HG03457 (cell line): ENCODE data around the gene ARHGAP33.

Experiments used
- ATAC-seq: cut with Tn5 transposase; IDR thresholded peaks from one replicate; pipeline ENCODE4 v1.9.1; 2021; ENCODE audit warnings: moderate number of reproducible peaks; ENCODE audit not compliant: unreplicated experiment

The ARHGAP33 gene, protein sequence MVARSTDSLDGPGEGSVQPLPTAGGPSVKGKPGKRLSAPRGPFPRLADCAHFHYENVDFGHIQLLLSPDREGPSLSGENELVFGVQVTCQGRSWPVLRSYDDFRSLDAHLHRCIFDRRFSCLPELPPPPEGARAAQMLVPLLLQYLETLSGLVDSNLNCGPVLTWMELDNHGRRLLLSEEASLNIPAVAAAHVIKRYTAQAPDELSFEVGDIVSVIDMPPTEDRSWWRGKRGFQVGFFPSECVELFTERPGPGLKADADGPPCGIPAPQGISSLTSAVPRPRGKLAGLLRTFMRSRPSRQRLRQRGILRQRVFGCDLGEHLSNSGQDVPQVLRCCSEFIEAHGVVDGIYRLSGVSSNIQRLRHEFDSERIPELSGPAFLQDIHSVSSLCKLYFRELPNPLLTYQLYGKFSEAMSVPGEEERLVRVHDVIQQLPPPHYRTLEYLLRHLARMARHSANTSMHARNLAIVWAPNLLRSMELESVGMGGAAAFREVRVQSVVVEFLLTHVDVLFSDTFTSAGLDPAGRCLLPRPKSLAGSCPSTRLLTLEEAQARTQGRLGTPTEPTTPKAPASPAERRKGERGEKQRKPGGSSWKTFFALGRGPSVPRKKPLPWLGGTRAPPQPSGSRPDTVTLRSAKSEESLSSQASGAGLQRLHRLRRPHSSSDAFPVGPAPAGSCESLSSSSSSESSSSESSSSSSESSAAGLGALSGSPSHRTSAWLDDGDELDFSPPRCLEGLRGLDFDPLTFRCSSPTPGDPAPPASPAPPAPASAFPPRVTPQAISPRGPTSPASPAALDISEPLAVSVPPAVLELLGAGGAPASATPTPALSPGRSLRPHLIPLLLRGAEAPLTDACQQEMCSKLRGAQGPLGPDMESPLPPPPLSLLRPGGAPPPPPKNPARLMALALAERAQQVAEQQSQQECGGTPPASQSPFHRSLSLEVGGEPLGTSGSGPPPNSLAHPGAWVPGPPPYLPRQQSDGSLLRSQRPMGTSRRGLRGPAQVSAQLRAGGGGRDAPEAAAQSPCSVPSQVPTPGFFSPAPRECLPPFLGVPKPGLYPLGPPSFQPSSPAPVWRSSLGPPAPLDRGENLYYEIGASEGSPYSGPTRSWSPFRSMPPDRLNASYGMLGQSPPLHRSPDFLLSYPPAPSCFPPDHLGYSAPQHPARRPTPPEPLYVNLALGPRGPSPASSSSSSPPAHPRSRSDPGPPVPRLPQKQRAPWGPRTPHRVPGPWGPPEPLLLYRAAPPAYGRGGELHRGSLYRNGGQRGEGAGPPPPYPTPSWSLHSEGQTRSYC

DNA sequence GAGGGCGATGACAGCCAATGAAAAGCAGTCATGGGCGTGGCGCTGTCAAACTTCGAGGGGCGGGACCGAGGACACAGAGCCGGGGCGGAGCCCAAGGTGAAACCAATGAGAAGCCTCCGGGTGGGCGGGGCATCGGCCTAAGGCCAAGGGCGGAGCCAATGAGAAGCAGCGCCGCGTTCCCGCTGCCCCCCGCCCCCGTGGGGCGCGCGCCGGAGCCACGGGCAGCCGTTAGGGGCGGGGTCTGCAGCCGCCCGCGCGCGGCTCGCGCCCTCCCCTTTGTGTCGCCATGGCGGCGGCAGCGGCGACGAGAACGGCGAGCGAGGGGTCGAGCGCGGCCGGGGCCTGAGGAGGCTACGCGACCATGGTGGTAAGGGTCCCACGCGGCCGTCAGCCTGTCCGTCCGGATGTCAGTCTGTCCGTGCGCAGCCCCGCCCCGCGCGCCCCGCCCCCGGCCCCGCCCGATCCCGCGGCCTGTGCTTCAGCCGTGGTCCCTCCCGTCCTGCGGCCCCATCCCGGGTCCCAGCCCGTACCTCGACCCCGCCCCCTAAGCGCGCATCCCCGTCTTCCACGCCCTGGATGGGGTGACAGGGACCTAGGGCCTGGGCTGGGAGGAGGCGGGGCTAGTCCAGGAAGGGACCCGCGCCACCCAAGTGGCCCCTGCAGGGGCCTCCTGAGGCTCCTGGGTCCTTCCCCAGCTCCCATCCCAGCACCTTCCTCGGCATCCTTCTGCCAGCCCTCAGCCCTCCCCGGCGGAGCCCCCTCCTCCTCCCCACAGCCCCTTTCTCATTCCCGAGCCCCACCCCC, at the start of gene ARHGAP33:
TSS of gene ARHGAP33 (plus strand) at position 267 of the 804 bp plus-strand sequence. CDS start at position 362, 95 bp downstream.
- peak; percentile 82 for ATAC-seq

GRCh38 chr19:35727053-35727955, 48.1 kb upstream of the ARHGAP33 start:
- no peak for ATAC-seq

- no peak for ATAC-seq
Observed at GRCh38 chr19:35727956-35728706, 47.2 kb upstream of the ARHGAP33 start.

GRCh38 chr19:35729021-35729420, 46.3 kb upstream of the ARHGAP33 start:
- no peak for ATAC-seq

DNA sequence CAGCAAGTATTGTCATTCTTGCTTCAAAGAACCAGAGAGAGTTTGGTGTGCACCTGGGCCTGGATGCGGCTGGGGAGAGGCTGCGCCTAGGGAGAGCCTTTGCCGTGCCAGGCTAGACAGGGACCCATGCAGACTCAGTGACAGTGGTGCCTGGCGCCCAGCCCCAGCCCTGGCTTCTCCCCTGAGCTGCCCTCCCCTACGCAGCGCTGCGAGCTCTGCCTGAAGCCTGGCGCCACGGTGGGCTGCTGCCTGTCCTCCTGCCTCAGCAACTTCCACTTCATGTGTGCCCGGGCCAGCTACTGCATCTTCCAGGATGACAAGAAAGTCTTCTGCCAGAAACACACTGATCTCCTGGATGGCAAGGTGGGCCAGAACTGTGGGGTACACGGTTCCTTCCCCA, 45.6 kb upstream of the ARHGAP33 start:
- no peak for ATAC-seq

GRCh38 chr19:35730326-35730725, 45.0 kb upstream of the ARHGAP33 start:
- no peak for ATAC-seq

DNA sequence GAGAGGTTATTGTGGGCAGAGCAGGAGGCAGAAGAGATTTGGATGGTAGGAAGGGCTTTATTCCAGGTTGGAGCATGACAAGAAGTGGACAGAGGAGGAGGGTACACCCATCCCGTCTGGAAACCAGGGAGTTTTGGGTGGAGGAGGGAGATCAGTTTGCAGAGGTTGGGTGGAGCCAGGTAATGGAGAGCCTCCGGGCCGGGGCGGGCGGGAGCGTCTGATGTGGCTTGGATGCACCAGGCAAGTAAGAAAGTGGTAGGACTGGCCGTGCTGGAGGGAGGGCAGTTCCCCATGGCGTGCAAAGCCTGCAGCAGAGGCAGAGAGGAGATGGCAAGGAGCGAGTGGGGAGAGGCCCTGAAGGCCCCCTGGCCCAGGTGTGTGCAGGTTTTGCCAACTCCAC, 44.0 kb upstream of the ARHGAP33 start:
- no peak for ATAC-seq

DNA sequence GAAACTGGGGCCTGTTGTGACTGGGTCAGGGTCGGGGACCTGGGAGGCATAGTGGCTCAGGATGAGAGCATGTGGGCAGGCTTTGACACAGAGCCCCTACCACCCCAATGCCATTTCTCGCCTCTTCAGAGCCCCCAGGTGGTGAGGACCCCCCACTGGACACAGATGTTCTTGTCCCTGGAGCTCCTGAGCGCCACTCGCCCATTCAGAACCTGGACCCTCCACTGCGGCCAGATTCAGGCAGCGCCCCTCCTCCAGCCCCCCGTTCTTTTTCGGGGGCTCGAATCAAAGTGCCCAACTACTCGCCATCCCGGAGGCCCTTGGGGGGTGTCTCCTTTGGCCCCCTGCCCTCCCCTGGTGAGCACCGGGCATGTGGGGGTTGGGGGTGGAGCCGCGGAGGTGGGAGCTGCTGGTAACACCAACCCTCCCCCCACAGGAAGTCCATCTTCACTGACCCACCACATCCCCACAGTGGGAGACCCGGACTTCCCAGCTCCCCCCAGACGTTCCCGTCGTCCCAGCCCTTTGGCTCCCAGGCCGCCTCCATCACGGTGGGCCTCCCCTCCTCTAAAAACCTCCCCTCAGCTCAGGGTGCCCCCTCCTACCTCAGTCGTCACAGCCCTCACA, 43.5 kb upstream of the ARHGAP33 start:
- no peak for ATAC-seq

- ATAC-seq, result no peak
Observed at GRCh38 chr19:35732540-35733179, 42.7 kb upstream of the ARHGAP33 start.

DNA sequence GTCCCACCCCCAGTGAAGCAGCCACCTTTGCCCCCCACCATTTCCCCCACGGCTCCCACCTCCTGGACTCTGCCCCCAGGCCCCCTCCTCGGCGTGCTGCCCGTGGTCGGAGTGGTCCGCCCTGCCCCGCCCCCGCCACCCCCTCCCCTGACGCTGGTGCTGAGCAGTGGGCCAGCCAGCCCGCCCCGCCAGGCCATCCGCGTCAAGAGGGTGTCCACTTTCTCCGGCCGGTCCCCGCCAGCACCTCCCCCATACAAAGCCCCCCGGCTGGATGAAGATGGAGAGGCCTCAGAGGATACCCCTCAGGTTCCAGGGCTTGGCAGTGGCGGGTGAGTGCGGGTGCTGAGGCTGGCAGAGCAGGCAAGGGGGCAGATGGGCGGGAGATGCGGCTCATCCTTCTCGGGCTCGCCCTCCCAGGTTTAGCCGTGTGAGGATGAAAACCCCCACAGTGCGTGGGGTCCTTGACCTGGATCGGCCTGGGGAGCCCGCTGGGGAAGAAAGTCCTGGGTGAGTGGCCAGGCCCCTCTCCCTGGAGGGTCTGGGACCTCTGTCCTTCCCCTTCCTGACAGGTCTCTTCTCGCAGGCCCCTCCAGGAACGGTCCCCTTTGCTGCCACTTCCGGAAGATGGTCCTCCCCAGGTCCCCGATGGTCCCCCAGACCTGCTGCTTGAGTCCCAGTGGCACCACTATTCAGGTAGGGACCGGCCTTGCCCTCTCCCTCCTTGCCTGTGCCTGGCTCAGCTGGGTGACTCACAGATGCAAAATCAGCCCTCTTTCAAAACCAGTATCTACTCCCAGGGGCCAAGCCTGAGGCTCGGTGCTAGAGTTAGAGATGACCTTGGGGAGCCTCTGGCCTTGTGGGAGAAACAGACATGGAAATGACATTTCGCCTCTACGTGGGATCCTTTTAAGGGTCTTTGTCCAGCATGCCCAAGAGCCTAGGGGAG, 41.9 kb upstream of the ARHGAP33 start:
- no peak for ATAC-seq

DNA sequence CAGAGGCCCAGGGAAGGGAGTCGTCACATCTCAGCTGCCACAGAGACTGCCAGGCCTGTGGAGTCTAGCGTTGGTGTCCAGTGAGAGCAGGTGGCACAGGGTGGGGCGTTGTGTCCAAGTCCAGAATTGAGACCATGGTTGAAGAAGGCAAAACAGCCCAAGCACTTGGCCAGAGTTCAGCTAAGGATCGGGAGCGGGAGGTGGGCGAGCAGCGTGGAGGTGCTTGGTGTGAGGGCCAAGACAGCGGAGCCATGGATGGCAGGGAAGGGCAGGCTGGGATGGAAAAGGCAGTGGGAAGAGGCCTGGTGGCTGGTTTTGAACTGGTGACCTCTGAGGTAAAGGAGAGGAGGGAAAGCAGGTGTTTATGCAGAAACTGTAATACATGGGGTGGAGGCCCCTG, 41.1 kb upstream of the ARHGAP33 start:
- ATAC-seq, result no peak

- no peak for ATAC-seq
Observed at GRCh38 chr19:35734889-35735288, 40.5 kb upstream of the ARHGAP33 start.

DNA sequence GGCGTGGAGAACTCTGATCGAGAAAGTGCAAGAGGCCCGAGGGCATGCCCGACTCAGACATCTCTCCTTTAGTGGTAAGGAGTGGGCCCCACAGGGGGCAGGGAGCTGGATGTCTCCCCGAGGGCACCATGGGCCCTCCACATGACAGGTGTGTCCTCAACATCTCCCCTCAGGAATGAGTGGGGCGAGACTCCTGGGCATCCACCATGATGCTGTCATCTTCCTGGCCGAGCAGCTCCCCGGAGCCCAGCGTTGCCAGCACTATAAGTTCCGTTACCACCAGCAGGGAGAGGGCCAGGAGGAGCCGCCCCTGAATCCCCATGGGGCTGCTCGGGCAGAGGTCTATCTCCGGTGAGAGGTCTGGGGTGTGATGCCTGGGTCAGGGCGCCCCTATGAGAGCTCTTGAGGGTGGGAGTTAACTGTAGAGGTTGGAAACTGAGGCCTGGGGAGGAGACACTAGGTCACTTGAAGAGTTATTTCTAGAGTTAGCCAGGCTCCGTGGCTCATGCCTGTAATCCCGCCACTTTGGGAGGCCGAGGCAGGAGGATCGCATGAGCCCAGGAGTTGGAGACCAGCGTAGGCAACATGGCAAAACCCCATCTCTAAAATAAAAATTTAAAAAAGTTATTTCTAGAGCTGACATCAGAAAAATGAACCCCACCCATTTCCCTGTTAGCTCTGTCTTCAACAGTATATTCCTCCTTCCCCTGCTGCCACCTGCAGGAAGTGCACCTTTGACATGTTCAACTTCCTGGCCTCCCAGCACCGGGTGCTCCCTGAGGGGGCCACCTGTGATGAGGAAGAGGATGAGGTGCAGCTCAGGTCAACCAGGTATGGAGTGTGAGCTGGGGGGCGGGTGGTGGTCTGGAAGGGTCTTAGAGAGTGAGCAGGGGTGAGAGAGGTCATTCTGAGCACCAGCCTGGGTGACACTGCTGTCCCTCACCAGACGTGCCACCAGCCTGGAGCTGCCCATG, 38.2 kb upstream of the ARHGAP33 start:
- ATAC-seq, result no peak

GRCh38 chr19:35738021-35738886, 37.1 kb upstream of the ARHGAP33 start:
- ATAC-seq, result no peak
